Astrocyte (in vitro differentiated cells and primary cell): ENCODE results near the gene FH. TPM values are rescaled to one million over a fixed set of nuclear protein-coding genes. Genes with fewer than 3 reads are reported as not detected.

ENCODE experiments used
- DNase-seq: peaks from one replicate; pipeline ENCODE4 v3.0.0-alpha.2; 2010; ENCODE audit warnings: low read depth
- FAIRE-seq: peaks from 2 replicates; lab custom pipeline; 2011; peaks lifted over from hg19 to GRCh38; lab: Jason Lieb, UNC
- H2AFZ ChIP-seq: 2 replicates; pipeline ENCODE4 v1.6.0; 2012; ENCODE audit warnings: low read depth, low read length, inconsistent platforms
- H3K27ac ChIP-seq: 2 replicates; pipeline ENCODE4 v1.5.1; 2011; ENCODE audit warnings: low read depth, low read length, inconsistent platforms
- H3K27me3 ChIP-seq: 2 replicates; pipeline ENCODE4 v1.6.0; 2011; ENCODE audit warnings: low read length, inconsistent platforms; ENCODE audit not compliant: insufficient read depth
- H3K36me3 ChIP-seq: 2 replicates; pipeline ENCODE4 v1.5.1; 2011; ENCODE audit warnings: low read length, inconsistent platforms; ENCODE audit not compliant: insufficient read depth
- H3K4me1 ChIP-seq: 2 replicates; pipeline ENCODE4 v1.5.1; 2011; ENCODE audit warnings: low read length, inconsistent platforms; ENCODE audit not compliant: insufficient read depth
- H3K4me2 ChIP-seq: 2 replicates; pipeline ENCODE4 v1.6.0; 2012; ENCODE audit warnings: low read length, inconsistent platforms
- H3K4me3 ChIP-seq: 2 replicates; pipeline ENCODE4 v1.5.1; 2011; ENCODE audit warnings: low read depth, mild to moderate bottlenecking, low read length, inconsistent platforms; ENCODE audit not compliant: insufficient read depth
- H3K79me2 ChIP-seq: 2 replicates; pipeline ENCODE4 v1.6.0; 2012; ENCODE audit warnings: mild to moderate bottlenecking, low read length, inconsistent platforms; ENCODE audit not compliant: insufficient read depth
- H3K9ac ChIP-seq: 2 replicates; pipeline ENCODE4 v1.6.0; 2012; ENCODE audit warnings: mild to moderate bottlenecking, low read length, inconsistent platforms
- H3K9me3 ChIP-seq: 2 replicates; pipeline ENCODE4 v1.5.1; 2012; ENCODE audit warnings: low read depth, mild to moderate bottlenecking, low read length, inconsistent platforms; ENCODE audit not compliant: insufficient read depth
- H4K20me1 ChIP-seq: 2 replicates; pipeline ENCODE4 v1.6.0; 2012; ENCODE audit warnings: low read length, inconsistent platforms; ENCODE audit not compliant: insufficient read depth
- H3K27ac Mint-ChIP-seq: one replicate; pipeline ENCODE4 v1.8.0; 2021; ENCODE audit warnings: mild to moderate bottlenecking, mixed read lengths; ENCODE audit not compliant: unreplicated experiment
- H3K27me3 Mint-ChIP-seq: one replicate; pipeline ENCODE4 v1.8.0; 2021; ENCODE audit warnings: low read depth, mixed read lengths; ENCODE audit not compliant: unreplicated experiment
- H3K36me3 Mint-ChIP-seq: one replicate; pipeline ENCODE4 v1.8.0; 2021; ENCODE audit warnings: low read depth, mixed read lengths; ENCODE audit not compliant: unreplicated experiment
- H3K4me1 Mint-ChIP-seq: one replicate; pipeline ENCODE4 v1.8.0; 2021; ENCODE audit warnings: low read depth, mixed read lengths; ENCODE audit not compliant: unreplicated experiment
- H3K4me3 Mint-ChIP-seq: one replicate; pipeline ENCODE4 v1.8.0; 2021; ENCODE audit warnings: mild to moderate bottlenecking, moderate library complexity, mixed read lengths; ENCODE audit not compliant: unreplicated experiment
- H3K9me3 Mint-ChIP-seq: one replicate; pipeline ENCODE4 v1.8.0; 2021; ENCODE audit warnings: mild to moderate bottlenecking, mixed read lengths; ENCODE audit not compliant: unreplicated experiment
- CTCF ChIP-seq: IDR thresholded peaks from 2 replicates; pipeline ENCODE4 v1.5.1; 2011; ENCODE audit warnings: low read depth, mild to moderate bottlenecking, inconsistent platforms, low read length, moderate library complexity; ENCODE audit not compliant: insufficient read depth
- EZH2 ChIP-seq: IDR thresholded peaks from 2 replicates; pipeline ENCODE4 v1.6.1; 2012; ENCODE audit warnings: mild to moderate bottlenecking, low read length, inconsistent platforms; ENCODE audit not compliant: insufficient read depth
- total RNA-seq: library from RNA; stranded (reverse); gene quantifications from 2 replicates; pipeline ENCODE4 v1.2.1, GENCODE V29; 2021

Gene FH
- total RNA-seq, 1 donor from 2014 or later: 49.4 TPM

DNA sequence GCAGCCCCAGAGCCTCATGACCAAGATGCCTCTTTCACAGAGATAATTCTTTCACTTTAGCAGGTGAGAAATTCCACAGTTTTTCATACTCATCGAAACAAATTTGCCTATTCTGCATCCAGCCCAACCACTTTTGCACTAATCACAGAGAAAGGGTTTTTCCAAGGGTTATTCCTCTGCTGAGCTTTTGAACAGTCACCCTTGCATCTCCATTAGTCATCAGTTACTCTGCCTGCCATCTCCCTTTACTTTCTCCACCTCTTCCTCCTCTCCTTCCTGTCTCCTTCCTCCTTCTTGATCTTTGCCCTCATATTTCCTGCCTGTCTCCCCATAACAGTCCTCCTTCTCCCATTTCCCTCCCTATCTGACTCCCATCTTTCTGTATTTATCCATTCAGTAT is 43.9 kb downstream of the FH start:
- Mint-ChIP-seq H3K4me1 (no peaks in the 10 kb centered on the region), H3K27me3 (no peaks in the 10 kb centered on the region), H3K27ac (no peak overlapping the region), H3K36me3 (no peaks in the 10 kb centered on the region), H3K9me3 (no peaks in the 10 kb centered on the region), H3K4me3 (no peak overlapping the region)
- Histone ChIP-seq H3K4me1 (no peaks in the 10 kb centered on the region), H3K4me3 (no peak overlapping the region), H3K27me3 (no peaks in the 10 kb centered on the region), H3K79me2 (no peaks in the 10 kb centered on the region), H3K36me3 (no peaks in the 10 kb centered on the region), H3K9ac (no peak overlapping the region), H2AFZ (no peak overlapping the region), H3K27ac (no peak overlapping the region), H4K20me1 (no peaks in the 10 kb centered on the region), H3K4me2 (no peak overlapping the region), H3K9me3 (no peaks in the 10 kb centered on the region)
- FAIRE-seq (no peak), DNase-seq (no peak)
- TF ChIP-seq CTCF: no peak
- TF ChIP-seq EZH2: no peak

DNA sequence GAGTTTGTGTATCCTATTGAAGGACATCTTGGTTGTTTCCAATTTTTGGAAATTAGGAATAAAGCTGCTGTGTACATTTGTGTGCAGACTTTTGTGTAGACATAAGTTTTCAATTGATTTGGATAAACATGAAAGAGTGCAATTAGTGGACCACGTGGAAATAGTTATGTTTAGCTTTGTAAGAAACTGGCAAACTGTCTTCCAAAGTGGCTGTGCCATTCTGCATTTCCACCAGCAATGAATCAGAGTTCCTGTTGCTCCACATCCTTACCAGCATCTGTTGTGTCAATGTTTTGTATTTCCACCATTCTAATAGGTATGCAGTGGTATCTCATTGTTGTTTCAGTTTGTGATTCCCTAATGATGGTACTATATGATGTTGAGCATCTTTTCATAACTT is 46.5 kb downstream of the FH start:
- Histone ChIP-seq H2AFZ (no peak overlapping the region), H4K20me1 (no peaks in the 10 kb centered on the region), H3K36me3 (no peaks in the 10 kb centered on the region), H3K9me3 (no peaks in the 10 kb centered on the region), H3K27ac (no peak overlapping the region), H3K27me3 (no peaks in the 10 kb centered on the region), H3K4me1 (no peaks in the 10 kb centered on the region), H3K9ac (no peak overlapping the region), H3K79me2 (no peaks in the 10 kb centered on the region), H3K4me2 (no peak overlapping the region), H3K4me3 (no peak overlapping the region)
- Mint-ChIP-seq H3K9me3 (no peaks in the 10 kb centered on the region), H3K4me3 (no peak overlapping the region), H3K4me1 (no peaks in the 10 kb centered on the region), H3K27me3 (no peaks in the 10 kb centered on the region), H3K27ac (no peak overlapping the region), H3K36me3 (no peaks in the 10 kb centered on the region)
- TF ChIP-seq EZH2 (no peak), CTCF (no peak)
- DNase-seq (no peak), FAIRE-seq (no peak)

DNA sequence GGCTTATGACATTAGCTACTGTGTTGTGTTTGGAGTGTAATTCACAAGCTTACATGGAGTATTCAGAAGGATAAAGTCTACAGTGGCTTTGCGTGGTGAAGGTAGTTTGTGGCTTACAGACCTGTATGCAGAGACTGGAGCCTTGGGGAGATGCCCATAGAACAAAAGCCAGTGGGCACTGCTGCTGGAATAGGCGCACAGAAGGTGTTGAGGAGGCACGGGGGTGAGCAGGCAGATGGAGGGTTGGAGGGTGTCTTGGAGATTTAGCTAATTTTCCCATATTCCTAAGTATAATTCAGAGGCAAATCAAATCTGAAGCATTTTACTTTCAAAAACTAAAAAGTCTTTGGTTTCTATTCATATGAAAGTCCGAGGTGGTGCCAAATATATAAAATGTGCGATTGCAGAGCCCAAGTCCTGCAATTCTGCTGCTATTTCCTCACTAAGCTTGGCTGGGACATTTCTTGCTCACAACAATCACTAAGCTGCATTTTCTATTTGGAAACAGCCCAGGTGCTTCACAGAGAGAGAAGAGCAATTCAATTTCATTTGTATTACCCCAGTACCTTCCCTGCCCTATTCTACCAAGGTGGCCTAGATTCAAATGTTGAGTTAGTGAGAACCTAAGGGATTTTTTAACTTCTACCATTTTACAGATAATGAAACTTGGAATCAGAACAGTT is 48.5 kb downstream of the FH start:
- no peak overlapping the region for H3K4me3 Mint-ChIP-seq
- Histone ChIP-seq H3K9ac (no peak overlapping the region), H2AFZ (no peak overlapping the region), H3K4me1 (no peaks in the 10 kb centered on the region), H3K4me3 (no peak overlapping the region), H3K27ac (no peak overlapping the region), H3K79me2 (no peaks in the 10 kb centered on the region), H3K4me2 (no peak overlapping the region), H3K36me3 (no peaks in the 10 kb centered on the region), H3K9me3 (no peaks in the 10 kb centered on the region), H4K20me1 (no peaks in the 10 kb centered on the region), H3K27me3 (no peaks in the 10 kb centered on the region)
- H3K9me3 Mint-ChIP-seq: peaks cover 3% of the 10 kb centered on the region
- DNase-seq (no peak), FAIRE-seq (no peak)
- TF ChIP-seq CTCF (no peak), EZH2 (no peak)
- no peaks in the 10 kb centered on the region for H3K36me3 Mint-ChIP-seq
- no peaks in the 10 kb centered on the region for H3K4me1 Mint-ChIP-seq
- no peaks in the 10 kb centered on the region for H3K27me3 Mint-ChIP-seq
- no peak overlapping the region for H3K27ac Mint-ChIP-seq
